Esophagus muscularis mucosa (tissue), 4 donors: ENCODE measurements around the gene DNAI2. TPM values are rescaled to one million over a fixed set of nuclear protein-coding genes. Genes with fewer than 3 reads are reported as not detected.
"Not testable (repeated sequence)": the region's sequence is repeated elsewhere in the genome, so short reads cannot be mapped to it uniquely, and the experiment has no call there.

Source experiments
- DNase-seq: peaks from one replicate; pipeline ENCODE4 v3.0.0-alpha.2; 2017; ENCODE audit errors: extremely low spot score
- H3K27ac ChIP-seq, 4 donors: fragments of 200-600 bp; sonication (generic); replicated peaks in 1 of 4; 1 replicate in 3 of 4; 2 replicates in 1 of 4; pipeline ENCODE4 v1.5.1; 2016 to 2019; ENCODE audit warnings: mild to moderate bottlenecking in 1 of 4
- H3K27me3 ChIP-seq, 4 donors: fragments of 200-600 bp; sonication (generic); one replicate each; pipeline versions ENCODE4 v1.5.1 to v1.6.0; 2016 to 2019
- H3K36me3 ChIP-seq, 4 donors: fragments of 200-600 bp; sonication (generic); one replicate each; pipeline ENCODE4 v1.5.1; 2016 to 2019
- H3K4me1 ChIP-seq, 4 donors: fragments of 200-600 bp; sonication (generic); one replicate each; pipeline ENCODE4 v1.5.1; 2016 to 2019
- H3K4me3 ChIP-seq, 4 donors: fragments of 200-600 bp; sonication (generic); 1 replicate in 2 of 4; 2 replicates in 2 of 4; pipeline ENCODE4 v1.5.1; 2016 to 2019; ENCODE audit warnings: mild to moderate bottlenecking in 4 of 4, moderate library complexity in 1 of 4
- H3K9me3 ChIP-seq, 4 donors: fragments of 200-600 bp; sonication (generic); 1 replicate in 3 of 4; 2 replicates in 1 of 4; pipeline ENCODE4 v1.5.1; 2016 to 2019
- CTCF ChIP-seq, 3 experiments: fragments of 200-600 bp in 2 of 3; fragments of 450-650 bp in 1 of 3; sonication (generic) in 2 of 3; IDR thresholded peaks; one replicate each; pipeline ENCODE4 v1.5.1; 2017 to 2019; ENCODE audit warnings: antibody characterized with exemption in 3 of 3, mild to moderate bottlenecking in 2 of 3, moderate library complexity in 1 of 3
- EP300 ChIP-seq: sonication (generic); formaldehyde crosslinking; IDR thresholded peaks from one replicate; pipeline ENCODE4 v1.6.1; 2017; ENCODE audit warnings: antibody characterized with exemption
- POLR2A ChIP-seq: fragments of 450-650 bp; IDR thresholded peaks from one replicate; pipeline ENCODE4 v1.6.1; 2017; ENCODE audit warnings: antibody characterized with exemption, moderate library complexity, mild to moderate bottlenecking, low read depth
- POLR2AphosphoS5 ChIP-seq, 2 donors: sonication (generic); formaldehyde crosslinking; IDR thresholded peaks; one replicate each; pipeline ENCODE4 v1.6.1; 2017; ENCODE audit warnings: antibody characterized with exemption in 2 of 2
- WGBS: methylation state at CpG from one replicate; pipeline ENCODE4 v1.1.5; 2018; 5-methylcytosine and 5-hydroxymethylcytosine counted together
- intact Hi-C: fragments of 100-400 bp; cut with DNase I; formaldehyde crosslinking; loops from one replicate; pipeline ENCODE4 v1.15.1; 2023
- total RNA-seq, 4 donors: library from RNA; depleted of rRNA; stranded (reverse); fragments of >200 nt; gene quantifications; one replicate each; pipeline versions ENCODE4 v1.1.0 to v1.2.1, GENCODE V29; 2016

The DNAI2 gene
- total RNA-seq, 4 donors from 2014 or later = not detected

GRCh38 chr17:74274709-74275340 is 791 bp downstream of the DNAI2 start:
- Histone ChIP-seq H3K27me3 (peaks cover 0 to 41% (median 0%) of the 10 kb centered on the region in 4 donors), H3K4me3 (no peak overlapping the region), H3K9me3 (no peaks in the 10 kb centered on the region), H3K4me1 (peaks cover 13 to 58% (median 42%) of the 10 kb centered on the region in 4 donors), H3K27ac (no peak overlapping the region), H3K36me3 (no peaks in the 10 kb centered on the region)
- 74% methylated on average over 13 of the region's 14 CpGs for WGBS
- intact Hi-C loops = no loop called here
- DNase-seq = no peak
- TF ChIP-seq EP300 (no peak), POLR2A (no peak), POLR2AphosphoS5 (IDR thresholded peaks at IDR 0.05) (no peak), CTCF (IDR thresholded peaks at IDR 0.05) (no peak)

- Histone ChIP-seq H3K27me3 (peaks cover 0 to 46% (median 0%) of the 10 kb centered on the region in 4 donors), H3K36me3 (no peaks in the 10 kb centered on the region), H3K4me3 (no peak overlapping the region), H3K27ac (peak overlapping the region; percentile 49 to 73 (median 56)), H3K9me3 (no peaks in the 10 kb centered on the region), H3K4me1 (peaks cover 13 to 58% (median 42%) of the 10 kb centered on the region in 4 donors)
- WGBS = 39% methylated on average over 12 of the region's 12 CpGs
- DNase-seq = no peak
- TF ChIP-seq EP300 (no peak), POLR2A (no peak), POLR2AphosphoS5 (IDR thresholded peaks at IDR 0.05) (peak in 1 of 2 donors; percentile 31), CTCF (IDR thresholded peaks at IDR 0.05) (no peak)
- intact Hi-C loops = no loop called here
Measured at GRCh38 chr17:74276051-74276476, 2.0 kb downstream of the DNAI2 start.

GRCh38 chr17:74276541-74277009 is 2.5 kb downstream of the DNAI2 start:
- Histone ChIP-seq H3K27ac (peak overlapping the region; percentile 49 to 73 (median 56)), H3K36me3 (no peaks in the 10 kb centered on the region), H3K4me3 (no peak overlapping the region), H3K27me3 (peaks cover 0 to 46% (median 0%) of the 10 kb centered on the region in 4 donors), H3K4me1 (peaks cover 13 to 56% (median 41%) of the 10 kb centered on the region in 4 donors), H3K9me3 (no peaks in the 10 kb centered on the region)
- WGBS = 70% methylated on average over 5 of the region's 5 CpGs
- intact Hi-C loops = no loop called here
- TF ChIP-seq POLR2AphosphoS5 (IDR thresholded peaks at IDR 0.05) (no peak), CTCF (IDR thresholded peaks at IDR 0.05) (no peak), EP300 (no peak), POLR2A (no peak)
- DNase-seq = no peak

GRCh38 chr17:74277935-74278334 is 3.9 kb downstream of the DNAI2 start:
- intact Hi-C loops = no loop called here
- H3K4me1 ChIP-seq = peaks cover 10 to 42% (median 31%) of the 10 kb centered on the region in 4 donors
- DNase-seq = no peak
- 80% methylated on average over 1 of the region's 1 CpG for WGBS
- no peaks in the 10 kb centered on the region for H3K9me3 ChIP-seq
- H3K4me3 ChIP-seq = no peak overlapping the region
- no peaks in the 10 kb centered on the region for H3K36me3 ChIP-seq
- TF ChIP-seq CTCF (IDR thresholded peaks at IDR 0.05) = no peak
- no peak for TF ChIP-seq EP300
- no peak for TF ChIP-seq POLR2A
- no peak for TF ChIP-seq POLR2AphosphoS5 (IDR thresholded peaks at IDR 0.05)
- H3K27me3 ChIP-seq = peaks cover 0 to 45% (median 0%) of the 10 kb centered on the region in 4 donors
- no peak overlapping the region for H3K27ac ChIP-seq

- H3K27me3 ChIP-seq = peaks cover 0 to 45% (median 0%) of the 10 kb centered on the region in 4 donors
- 82% methylated on average over 7 of the region's 7 CpGs for WGBS
- intact Hi-C loops = not testable (repeated sequence)
Measured at GRCh38 chr17:74279617-74280016, 5.6 kb downstream of the DNAI2 start.

More at GRCh38 chr17:74279617-74280016, 5.6 kb downstream of the DNAI2 start:
- peaks cover 10 to 27% (median 19%) of the 10 kb centered on the region in 4 donors for H3K4me1 ChIP-seq
- not testable (repeated sequence) for DNase-seq, H3K27ac ChIP-seq, H3K4me3 ChIP-seq, H3K9me3 ChIP-seq, H3K36me3 ChIP-seq
